ENCODE measurements around the gene PLXND1.

DNA sequence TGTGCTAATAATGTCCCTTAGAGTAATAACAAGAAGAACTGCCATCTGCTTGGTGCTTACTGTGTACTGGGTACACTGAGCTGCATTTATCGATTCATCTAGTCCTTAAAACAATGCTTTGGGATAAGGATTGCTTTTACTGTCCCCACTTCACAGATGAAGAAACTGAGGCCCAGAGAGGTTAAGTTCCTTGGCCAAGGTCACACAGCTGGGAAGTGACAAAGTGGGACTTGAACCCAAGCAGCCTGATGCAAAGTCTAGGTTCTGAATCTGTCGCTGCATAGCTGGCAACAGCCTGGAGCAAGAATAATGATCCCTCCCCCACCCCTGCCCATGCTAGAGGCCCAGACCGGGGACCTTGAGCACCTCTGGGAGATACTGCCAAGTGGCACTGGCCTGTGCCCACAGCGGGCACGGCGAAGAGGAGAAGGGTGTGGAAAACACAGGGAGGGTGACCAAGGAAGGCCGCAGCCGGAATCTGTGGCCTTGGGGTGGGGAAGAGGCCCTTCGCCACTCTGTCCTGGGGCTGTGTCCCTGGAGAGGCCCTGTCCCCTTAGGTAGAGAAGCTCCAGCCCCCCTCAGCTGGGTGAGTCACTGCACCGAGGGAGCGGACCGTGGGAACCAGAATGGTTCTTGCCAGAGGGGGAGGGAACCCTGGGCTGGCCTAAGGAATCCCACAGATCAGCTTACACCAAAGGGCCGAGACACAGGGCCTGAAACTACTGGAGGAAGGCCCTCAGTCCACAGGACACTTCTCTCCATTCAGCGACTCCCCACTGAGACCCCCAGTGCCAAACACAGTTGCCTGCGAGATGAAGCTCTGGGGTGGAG is 3.5 kb downstream of the PLXND1 start:
- TF ChIP-seq POLR2A (IDR thresholded peaks at IDR 0.05), result peak in 1 of 2 donors; percentile 30
- no peak for TF ChIP-seq CTCF (IDR thresholded peaks at IDR 0.05)

All from adrenal gland (tissue), 5 donors.